Measurements from ENCODE around the gene SCG5.

Gene SCG5

DNA sequence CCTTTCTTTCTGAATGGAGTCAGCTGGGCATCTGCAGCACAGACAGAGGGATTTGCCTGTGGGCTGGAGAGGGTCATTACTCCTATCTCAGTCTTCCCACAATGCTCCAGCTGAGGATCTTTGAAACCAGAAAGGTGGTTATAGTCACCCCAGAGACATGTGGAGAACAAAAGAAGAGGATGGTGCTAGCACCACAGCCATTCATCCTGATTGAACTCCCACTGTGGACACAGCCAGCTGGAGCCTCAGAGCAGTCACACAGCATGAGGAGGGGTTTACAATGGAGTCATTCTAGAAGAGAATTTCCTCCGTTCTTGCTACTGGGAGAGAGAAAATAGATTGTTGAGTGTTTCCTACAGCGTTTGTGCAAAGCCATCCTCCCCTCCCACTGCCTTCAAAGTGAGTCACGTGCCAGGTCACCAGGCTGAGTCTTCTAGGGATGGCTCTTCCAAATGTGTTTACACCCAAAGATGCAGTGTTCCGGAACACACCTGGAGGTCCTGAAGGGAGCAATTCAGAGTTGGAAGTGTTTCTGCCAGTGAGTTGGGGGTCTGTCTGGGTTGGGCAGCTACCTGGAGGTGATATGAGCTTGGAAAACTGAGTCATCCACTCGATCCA lies 57.4 kb downstream of the SCG5 start:
- no peaks in the 10 kb centered on the region for H3K36me3 ChIP-seq (replicated peaks; ENCODE audit: insufficient read depth, low read length)
- H3K4me3 ChIP-seq (ENCODE audit: low read length) = no peak overlapping the region
- no peaks in the 10 kb centered on the region for H4K20me1 ChIP-seq (ENCODE audit: insufficient read depth, low read length)
- no peak overlapping the region for H3K4me2 ChIP-seq (ENCODE audit: low read depth, low read length)
- H3K9ac ChIP-seq (ENCODE audit: low read length) = no peak overlapping the region
- no peaks in the 10 kb centered on the region for H3K9me3 ChIP-seq (replicated peaks; ENCODE audit: insufficient read depth, low read length)
- no peaks in the 10 kb centered on the region for H3K79me2 ChIP-seq (ENCODE audit: low read length)
- H3K27me3 ChIP-seq (replicated peaks; ENCODE audit: insufficient read depth, low read length) = no peaks in the 10 kb centered on the region
- H2AFZ ChIP-seq (ENCODE audit: low read length) = no peak overlapping the region
- H3K4me1 ChIP-seq (ENCODE audit: low read length) = no peaks in the 10 kb centered on the region
- TF ChIP-seq EZH2 (optimal IDR thresholded peaks at IDR 0.05; ENCODE audit: low read depth, low read length) = no peak
- TF ChIP-seq, protein P1, sequence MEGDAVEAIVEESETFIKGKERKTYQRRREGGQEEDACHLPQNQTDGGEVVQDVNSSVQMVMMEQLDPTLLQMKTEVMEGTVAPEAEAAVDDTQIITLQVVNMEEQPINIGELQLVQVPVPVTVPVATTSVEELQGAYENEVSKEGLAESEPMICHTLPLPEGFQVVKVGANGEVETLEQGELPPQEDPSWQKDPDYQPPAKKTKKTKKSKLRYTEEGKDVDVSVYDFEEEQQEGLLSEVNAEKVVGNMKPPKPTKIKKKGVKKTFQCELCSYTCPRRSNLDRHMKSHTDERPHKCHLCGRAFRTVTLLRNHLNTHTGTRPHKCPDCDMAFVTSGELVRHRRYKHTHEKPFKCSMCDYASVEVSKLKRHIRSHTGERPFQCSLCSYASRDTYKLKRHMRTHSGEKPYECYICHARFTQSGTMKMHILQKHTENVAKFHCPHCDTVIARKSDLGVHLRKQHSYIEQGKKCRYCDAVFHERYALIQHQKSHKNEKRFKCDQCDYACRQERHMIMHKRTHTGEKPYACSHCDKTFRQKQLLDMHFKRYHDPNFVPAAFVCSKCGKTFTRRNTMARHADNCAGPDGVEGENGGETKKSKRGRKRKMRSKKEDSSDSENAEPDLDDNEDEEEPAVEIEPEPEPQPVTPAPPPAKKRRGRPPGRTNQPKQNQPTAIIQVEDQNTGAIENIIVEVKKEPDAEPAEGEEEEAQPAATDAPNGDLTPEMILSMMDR (IDR thresholded peaks at IDR 0.05; ENCODE audit: low read length) = no peak
- TF ChIP-seq EZH2phosphoT487 (IDR thresholded peaks at IDR 0.05; ENCODE audit: low read length) = no peak
- no peak overlapping the region for H3K27ac ChIP-seq (ENCODE audit: low read length)
- DNase-seq = no peak
- no peaks in the 10 kb centered on the region for H3F3A ChIP-seq (ENCODE audit: insufficient read depth, low read length)
- H3K9me2 ChIP-seq (replicated peaks; ENCODE audit: insufficient read depth, low read length) = no peaks in the 10 kb centered on the region

DNA sequence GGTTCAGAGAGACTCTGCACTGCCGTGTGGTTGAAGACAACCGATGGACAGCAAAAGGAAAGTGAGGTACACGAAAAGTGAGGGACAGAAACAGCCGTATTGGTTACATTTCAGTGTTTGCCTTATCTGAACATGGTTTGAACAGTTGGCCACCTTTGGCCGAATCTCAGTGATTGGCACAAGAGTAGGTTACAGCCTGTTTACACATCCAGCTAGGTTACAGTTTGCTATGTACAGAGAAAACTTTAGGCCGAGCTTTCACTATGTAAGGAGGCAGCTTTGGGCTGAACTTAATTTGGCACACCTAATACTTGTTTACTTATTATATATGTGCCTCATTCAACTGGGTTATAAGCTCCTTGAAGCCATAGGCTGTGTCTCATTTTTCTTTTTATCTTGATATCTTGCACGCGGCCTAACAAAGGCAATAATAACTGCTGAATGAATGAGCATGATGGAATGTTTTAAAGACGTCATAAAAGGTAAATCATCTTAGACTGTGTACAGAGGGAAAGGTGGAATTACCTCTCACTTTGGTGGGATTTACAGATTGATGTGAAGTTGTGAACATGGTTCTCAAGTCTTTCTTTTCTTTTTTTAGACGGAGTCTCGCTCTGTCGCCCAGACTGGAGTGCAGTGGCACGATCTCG lies 59.1 kb downstream of the SCG5 start:
- Histone ChIP-seq H3K27me3 (replicated peaks; ENCODE audit: insufficient read depth, low read length) (no peaks in the 10 kb centered on the region), H3F3A (ENCODE audit: insufficient read depth, low read length) (no peaks in the 10 kb centered on the region), H3K4me1 (ENCODE audit: low read length) (no peaks in the 10 kb centered on the region), H3K36me3 (replicated peaks; ENCODE audit: insufficient read depth, low read length) (no peaks in the 10 kb centered on the region), H3K9me2 (replicated peaks; ENCODE audit: insufficient read depth, low read length) (no peaks in the 10 kb centered on the region), H4K20me1 (ENCODE audit: insufficient read depth, low read length) (no peaks in the 10 kb centered on the region), H2AFZ (ENCODE audit: low read length) (no peak overlapping the region), H3K27ac (ENCODE audit: low read length) (no peak overlapping the region), H3K79me2 (ENCODE audit: low read length) (no peaks in the 10 kb centered on the region), H3K9me3 (replicated peaks; ENCODE audit: insufficient read depth, low read length) (no peaks in the 10 kb centered on the region), H3K9ac (ENCODE audit: low read length) (no peak overlapping the region), H3K4me3 (ENCODE audit: low read length) (no peak overlapping the region), H3K4me2 (ENCODE audit: low read depth, low read length) (no peak overlapping the region)
- no peak for DNase-seq
- TF ChIP-seq, protein P1 (IDR thresholded peaks at IDR 0.05; ENCODE audit: low read length) = no peak
- no peak for TF ChIP-seq EZH2 (optimal IDR thresholded peaks at IDR 0.05; ENCODE audit: low read depth, low read length)
- no peak for TF ChIP-seq EZH2phosphoT487 (IDR thresholded peaks at IDR 0.05; ENCODE audit: low read length)

DNA sequence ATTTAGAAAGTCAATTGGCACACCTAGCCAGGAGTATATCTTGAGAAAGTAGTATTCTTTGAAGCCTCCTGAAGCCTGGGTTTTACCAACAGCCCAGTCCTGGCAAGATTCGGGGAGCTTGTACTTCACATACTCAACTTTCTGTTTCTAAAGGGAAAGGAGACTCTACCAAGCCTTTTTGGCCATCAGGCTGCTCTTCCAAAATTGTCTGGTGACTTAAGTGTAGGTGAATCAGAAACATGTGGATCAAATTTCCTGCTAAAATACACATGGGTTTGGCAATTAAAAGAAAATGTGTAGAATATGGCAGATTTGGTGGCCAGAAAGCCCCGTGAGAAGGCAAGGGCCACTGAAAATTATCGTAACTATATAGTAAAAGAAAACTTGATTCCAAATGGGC lies 60.4 kb downstream of the SCG5 start:
- Histone ChIP-seq H3K27me3 (replicated peaks; ENCODE audit: insufficient read depth, low read length) (no peaks in the 10 kb centered on the region), H3K36me3 (replicated peaks; ENCODE audit: insufficient read depth, low read length) (no peaks in the 10 kb centered on the region), H3K9ac (ENCODE audit: low read length) (no peak overlapping the region)

More for the DNA sequence above, 60.4 kb downstream of the SCG5 start:
- Histone ChIP-seq H3F3A (ENCODE audit: insufficient read depth, low read length) (no peaks in the 10 kb centered on the region), H3K4me1 (ENCODE audit: low read length) (no peaks in the 10 kb centered on the region), H4K20me1 (ENCODE audit: insufficient read depth, low read length) (no peaks in the 10 kb centered on the region), H2AFZ (ENCODE audit: low read length) (no peak overlapping the region), H3K9me3 (replicated peaks; ENCODE audit: insufficient read depth, low read length) (no peaks in the 10 kb centered on the region), H3K79me2 (ENCODE audit: low read length) (no peaks in the 10 kb centered on the region), H3K27ac (ENCODE audit: low read length) (no peak overlapping the region), H3K4me2 (ENCODE audit: low read depth, low read length) (no peak overlapping the region), H3K9me2 (replicated peaks; ENCODE audit: insufficient read depth, low read length) (no peaks in the 10 kb centered on the region), H3K4me3 (ENCODE audit: low read length) (no peak overlapping the region)
- TF ChIP-seq, protein P1 (IDR thresholded peaks at IDR 0.05; ENCODE audit: low read length) = no peak
- no peak for TF ChIP-seq EZH2 (optimal IDR thresholded peaks at IDR 0.05; ENCODE audit: low read depth, low read length)
- TF ChIP-seq EZH2phosphoT487 (IDR thresholded peaks at IDR 0.05; ENCODE audit: low read length) = no peak
- no peak for DNase-seq
